Erythroblast (primary cell): ENCODE results near the gene PAQR4.

ENCODE experiments used
- GATA1 ChIP-seq: IDR thresholded peaks from 2 replicates; pipeline ENCODE4 v1.6.1; 2011; ENCODE audit warnings: low read depth, mild to moderate bottlenecking, control low read depth, low read length, moderate library complexity
- POLR2A ChIP-seq: IDR thresholded peaks from 2 replicates; pipeline ENCODE4 v1.6.1; 2011; ENCODE audit warnings: mild to moderate bottlenecking, low read length

GRCh38 chr16:2952679-2953078 lies 16.5 kb upstream of the PAQR4 start:
- TF ChIP-seq POLR2A: no peak
- TF ChIP-seq GATA1: no peak
